OCI-LY7 (cell line): ENCODE results near the gene PLEKHM1. TPM values are rescaled to one million over a fixed set of nuclear protein-coding genes. Genes with fewer than 3 reads are reported as not detected.
"Not testable (repeated sequence)": the region's sequence is repeated elsewhere in the genome, so short reads cannot be mapped to it uniquely, and the experiment has no call there.

Experiments used
- Bru-seq: library from RNA; stranded (reverse); fragments of 400-500 nt; gene quantifications from one replicate; lab custom pipeline; 2021; lab: Mats Ljungman, UMichigan
- BruChase-seq, 2 experiments: library from RNA; stranded (reverse); fragments of 400-500 nt; gene quantifications; one replicate each; lab custom pipeline; 2021; lab: Mats Ljungman, UMichigan
- BruUV-seq: library from RNA; stranded (reverse); fragments of 400-500 nt; replicated peaks from 2 replicates; lab custom pipeline; 2021; lab: Mats Ljungman, UMichigan
- CTCF ChIA-PET: fragments of 300-600 bp; sonication (Branson Sonifier 250); formaldehyde crosslinking; loops from one replicate; lab custom pipeline; 2022; ENCODE audit warnings: antibody characterized with exemption; ENCODE audit not compliant: unreplicated experiment; lab: Charles Lee
- POLR2A ChIA-PET: fragments of 300-600 bp; sonication (Branson Sonifier 250); formaldehyde crosslinking; loops from one replicate; lab custom pipeline; 2022; ENCODE audit warnings: antibody characterized with exemption; lab: Charles Lee
- DNase-seq: peaks from one replicate; pipeline ENCODE4 v3.0.0-alpha.2; 2015; ENCODE audit warnings: low spot score
- H2AFZ ChIP-seq: fragments of 200-600 bp; sonication (generic), shearing (Covaris generic); 2 replicates; pipeline ENCODE4 v1.6.1; 2014; ENCODE audit warnings: mild to moderate bottlenecking, antibody characterized with exemption, low read length, moderate library complexity
- H3K27ac ChIP-seq: fragments of 200-600 bp; sonication (generic); 2 replicates; pipeline ENCODE4 v1.5.1; 2014; ENCODE audit warnings: mixed run types, low read depth, mild to moderate bottlenecking, moderate library complexity, low read length, inconsistent platforms; ENCODE audit not compliant: poor library complexity, severe bottlenecking
- H3K36me3 ChIP-seq: fragments of 200-600 bp; sonication (generic); 2 replicates; pipeline ENCODE4 v1.6.1; 2014; ENCODE audit warnings: mild to moderate bottlenecking, antibody characterized with exemption, low read length, moderate library complexity, mixed read lengths; ENCODE audit not compliant: insufficient read depth
- H3K4me1 ChIP-seq: fragments of 200-600 bp; sonication (generic); 2 replicates; pipeline ENCODE4 v1.5.1; 2014; ENCODE audit warnings: mild to moderate bottlenecking, low read length; ENCODE audit not compliant: insufficient read depth, poor library complexity, severe bottlenecking
- H3K4me2 ChIP-seq: fragments of 200-600 bp; sonication (generic); 2 replicates; pipeline ENCODE4 v1.6.1; 2014; ENCODE audit warnings: mild to moderate bottlenecking, low read length
- H3K4me3 ChIP-seq: fragments of 200-600 bp; sonication (generic); 2 replicates; pipeline ENCODE4 v1.5.1; 2014; ENCODE audit warnings: mild to moderate bottlenecking, low read depth, low read length; ENCODE audit not compliant: poor library complexity, severe bottlenecking
- H3K79me2 ChIP-seq: fragments of 200-600 bp; sonication (generic); 2 replicates; pipeline ENCODE4 v1.6.1; 2016; ENCODE audit warnings: low read depth, mild to moderate bottlenecking, low read length, moderate library complexity, mixed read lengths; ENCODE audit not compliant: insufficient read depth
- H3K9me2 ChIP-seq: fragments of 200-600 bp; sonication (generic); 2 replicates; pipeline ENCODE4 v1.6.1; 2016; ENCODE audit warnings: mild to moderate bottlenecking, low read length, mixed read lengths; ENCODE audit not compliant: insufficient read depth
- H3K9me3 ChIP-seq: fragments of 200-600 bp; sonication (generic); 2 replicates; pipeline ENCODE4 v1.6.1; 2014; ENCODE audit warnings: mild to moderate bottlenecking, mixed run types, low read length, mixed read lengths
- H4K20me1 ChIP-seq: fragments of 200-600 bp; sonication (generic); 2 replicates; pipeline ENCODE4 v1.6.1; 2014; ENCODE audit warnings: mild to moderate bottlenecking, antibody characterized with exemption, low read length, moderate library complexity, mixed read lengths; ENCODE audit not compliant: insufficient read depth
- intact Hi-C: fragments of 100-400 bp; cut with micrococcal nuclease; formaldehyde crosslinking; loops from one replicate; pipeline ENCODE4 v1.10.0; 2022; ENCODE audit not compliant: unreplicated experiment
- long read RNA-seq: library from polyadenylated mRNA; stranded (forward); transcript quantifications from one replicate; pipeline ENCODE4 v2.0.0, GENCODE V29; 2022
- total RNA-seq, 2 experiments: library from RNA; depleted of rRNA in 1 of 2; stranded (reverse); fragments of >200 nt in 1 of 2; shearing (Covaris generic) in 1 of 2; gene quantifications; 2 replicates each; pipeline ENCODE4 v1.2.3, GENCODE V29; 2014 to 2022

The PLEKHM1 gene
- total RNA-seq (2014; rRNA removed; shearing (Covaris generic)) (6.5 and 11.8 TPM in 2 replicates), total RNA-seq (2022) (29.3 and 36.7 TPM in 2 replicates), Bru-seq, nascent RNA (percentile 54 among the genes with signal in this experiment), BruChase-seq, experiment 1, labeled RNA remaining after a 6-hour chase (percentile 58 among the genes with signal in this experiment), BruChase-seq, experiment 2, labeled RNA remaining after a 2-hour chase (percentile 59 among the genes with signal in this experiment)
- long read RNA-seq, full-length matches to known transcripts = 6 of 19 reads
- long read RNA-seq, partial matches to known transcripts = 6 of 19 reads
- long read RNA-seq, other reads (novel, unspliced or antisense) = 7 of 19 reads

GRCh38 chr17:45490615-45491433, at the start of gene PLEKHM1:
Gene PLEKHM1, minus strand, starts transcription at chr17:45490721. Its CDS starts 8,237 bp downstream, at chr17:45482484.
- CTCF ChIA-PET, H4K20me1 ChIP-seq, intact Hi-C loops, H3K9me2 ChIP-seq, H3K36me3 ChIP-seq, H3K9me3 ChIP-seq, H3K79me2 ChIP-seq: not testable (repeated sequence)
- POLR2A ChIA-PET = interaction anchor here (0.6 kb wide), 1 partner anchor 336 kb away, joined by 3 read pairs; no protein-coding TSS in a partner anchor
- BruUV-seq = TSS peak; percentile 96
- Histone ChIP-seq H3K4me2 (peak within 1 kb of the TSS; percentile 88), H3K4me1 (peaks cover 10% of the 10 kb centered on the region), H3K4me3 (peak within 1 kb of the TSS; percentile 85), H3K27ac (peak within 1 kb of the TSS; percentile 41), H2AFZ (peak within 1 kb of the TSS; percentile 74)
- peak; percentile 87 for DNase-seq

- H3K4me2 ChIP-seq, DNase-seq, H3K4me3 ChIP-seq, H3K79me2 ChIP-seq, H3K27ac ChIP-seq, H3K9me2 ChIP-seq, H2AFZ ChIP-seq, H3K9me3 ChIP-seq, intact Hi-C loops, H3K4me1 ChIP-seq, CTCF ChIA-PET, BruUV-seq, H3K36me3 ChIP-seq, H4K20me1 ChIP-seq, POLR2A ChIA-PET: not testable (repeated sequence)
Observed at GRCh38 chr17:45538168-45538567, 47.6 kb upstream of the PLEKHM1 start.

GRCh38 chr17:45506072-45506471, 15.6 kb upstream of the PLEKHM1 start:
- H2AFZ ChIP-seq, POLR2A ChIA-PET, H4K20me1 ChIP-seq, DNase-seq, BruUV-seq, H3K36me3 ChIP-seq, H3K4me3 ChIP-seq, H3K27ac ChIP-seq, CTCF ChIA-PET, intact Hi-C loops, H3K9me3 ChIP-seq, H3K79me2 ChIP-seq, H3K4me2 ChIP-seq, H3K9me2 ChIP-seq, H3K4me1 ChIP-seq: not testable (repeated sequence)

- H3K79me2 ChIP-seq, CTCF ChIA-PET, H3K36me3 ChIP-seq, H4K20me1 ChIP-seq, POLR2A ChIA-PET, H3K4me3 ChIP-seq, H3K27ac ChIP-seq, H3K4me1 ChIP-seq, intact Hi-C loops, H2AFZ ChIP-seq, H3K9me2 ChIP-seq, H3K4me2 ChIP-seq, DNase-seq, BruUV-seq, H3K9me3 ChIP-seq: not testable (repeated sequence)
Observed at GRCh38 chr17:45505183-45505582, 14.7 kb upstream of the PLEKHM1 start.
